Right ventricle myocardium inferior (tissue), 1 donor: ENCODE data around the gene CUL2. TPM values are rescaled to one million over a fixed set of nuclear protein-coding genes. Genes with fewer than 3 reads are reported as not detected.

Experiments used
- ATAC-seq: fragments of 200-7000 bp; cut with Tn5 transposase; one replicate; pipeline ENCODE4 v1.9.1; 2020; ENCODE audit warnings: mild to moderate bottlenecking, moderate library complexity
- DNase-seq: peaks from one replicate; pipeline ENCODE4 v3.0.0; 2021; ENCODE audit errors: missing footprints
- intact Hi-C: fragments of 100-400 bp; cut with DNase I; formaldehyde crosslinking; loops from one replicate; pipeline ENCODE4 v1.11.0; 2022
- microRNA-seq: library from miRNA; unstranded; fragments of <30 nt; microRNA quantifications from one replicate; pipeline ENCODE4 v1.2.0, GENCODE V29; 2020
- total RNA-seq: library from RNA; stranded (reverse); fragmentation: NEBNext Ultra II Directional; extraction: Animal tissue kit (Norgen Biotek cat#: 25700); gene quantifications from one replicate; pipeline ENCODE4 v1.2.1, GENCODE V29; 2021
- donor health status: DM: no; HTN: yes; CAD: no; lungs with severe emphysema.

Gene CUL2
- total RNA-seq, 1 donor from 2014 or later, result 39.6 TPM

GRCh38 chr10:34966451-34966850 is 123.7 kb downstream of the CUL2 start:
- DNase-seq (no peak), ATAC-seq (no peak)
- intact Hi-C loops, result loop anchor here (5.0 kb wide), 1 partner anchor 299 kb away; no protein-coding TSS in a partner anchor

GRCh38 chr10:34966040-34966439 is 124.1 kb downstream of the CUL2 start:
- ATAC-seq, result no peak
- no peak for DNase-seq
- intact Hi-C loops, result loop anchor here (5.0 kb wide), 1 partner anchor 299 kb away; no protein-coding TSS in a partner anchor

GRCh38 chr10:34964166-34964800 is 125.9 kb downstream of the CUL2 start:
- intact Hi-C loops, result no loop called here
- ATAC-seq, result no peak
- no peak for DNase-seq

GRCh38 chr10:34962866-34963265 is 127.3 kb downstream of the CUL2 start:
- intact Hi-C loops, result no loop called here
- no peak for DNase-seq
- ATAC-seq, result no peak

- ATAC-seq (peak; percentile 93), DNase-seq (no peak)
- intact Hi-C loops, result loop anchor here (2.0 kb wide), 1 partner anchor 238 kb away; no protein-coding TSS in a partner anchor
Observed at GRCh38 chr10:34960983-34961382, 129.2 kb downstream of the CUL2 start.

GRCh38 chr10:34959786-34960185 is 130.4 kb downstream of the CUL2 start:
- no peak for ATAC-seq
- DNase-seq, result no peak
- intact Hi-C loops, result loop anchor here (2.0 kb wide), 1 partner anchor 237 kb away; no protein-coding TSS in a partner anchor

GRCh38 chr10:34959321-34959720 is 130.8 kb downstream of the CUL2 start:
- ATAC-seq (no peak), DNase-seq (no peak)
- intact Hi-C loops, result no loop called here

Small RNA genes within 50 kb of the gene (microRNA-seq; reads per million reads assigned to microRNA genes)
- 4.3 reads per million, percentile 8 among the genes with 10 or more reads in this experiment for gene MIR3611

Other genes starting within 250 kb of the CUL2 start
- 63.7 TPM for gene CREM, start 36.5 kb upstream of the CUL2 start, total RNA-seq
- gene CCNY, start 246.2 kb upstream of the CUL2 start, total RNA-seq, result 91.8 TPM